ENCODE measurements around the gene DHX40.

GRCh38 chr17:59530531-59530930 is 34.9 kb upstream of the DHX40 start:
- TF ChIP-seq CTCF (optimal IDR thresholded peaks at IDR 0.05 in 1 of 3, IDR thresholded peaks at IDR 0.05 in 1 of 3, conservative IDR thresholded peaks at IDR 0.05 in 1 of 3; ENCODE audit: extremely low read depth in 1 of 3, insufficient read depth in 2 of 3, low read length in 3 of 3) (no peak), EZH2 (IDR thresholded peaks at IDR 0.05; ENCODE audit: low read length) (no peak)
